GM12872 (cell line): ENCODE measurements around the gene HEPACAM.

Source experiments
- TF ChIP-seq, protein P1 (sequence below): IDR thresholded peaks from 3 replicates; pipeline ENCODE4 v1.5.1; 2011; ENCODE audit warnings: low read depth, mild to moderate bottlenecking, low read length, moderate library complexity; ENCODE audit not compliant: insufficient read depth

HEPACAM gene

DNA sequence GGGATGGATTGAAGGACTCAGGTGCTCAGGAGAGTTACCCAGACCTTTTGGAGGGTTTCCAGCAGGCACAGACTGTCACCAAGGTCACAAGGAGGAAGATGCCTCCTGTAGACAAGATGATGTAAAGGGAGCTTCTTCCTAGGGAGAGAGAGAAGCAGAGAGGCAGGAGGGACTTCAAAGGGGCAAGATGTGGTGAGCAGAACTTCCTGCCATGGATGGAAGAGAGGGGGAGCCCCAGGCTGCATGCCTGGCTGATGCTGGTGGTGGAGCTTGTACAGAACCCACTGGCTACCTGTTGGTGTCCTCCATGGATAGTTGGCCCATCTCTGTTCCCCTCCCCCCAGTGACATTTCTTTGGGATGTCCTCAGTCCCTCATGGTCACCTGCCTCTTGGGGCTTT is 12.6 kb downstream of the HEPACAM start:
- TF ChIP-seq, protein P1, sequence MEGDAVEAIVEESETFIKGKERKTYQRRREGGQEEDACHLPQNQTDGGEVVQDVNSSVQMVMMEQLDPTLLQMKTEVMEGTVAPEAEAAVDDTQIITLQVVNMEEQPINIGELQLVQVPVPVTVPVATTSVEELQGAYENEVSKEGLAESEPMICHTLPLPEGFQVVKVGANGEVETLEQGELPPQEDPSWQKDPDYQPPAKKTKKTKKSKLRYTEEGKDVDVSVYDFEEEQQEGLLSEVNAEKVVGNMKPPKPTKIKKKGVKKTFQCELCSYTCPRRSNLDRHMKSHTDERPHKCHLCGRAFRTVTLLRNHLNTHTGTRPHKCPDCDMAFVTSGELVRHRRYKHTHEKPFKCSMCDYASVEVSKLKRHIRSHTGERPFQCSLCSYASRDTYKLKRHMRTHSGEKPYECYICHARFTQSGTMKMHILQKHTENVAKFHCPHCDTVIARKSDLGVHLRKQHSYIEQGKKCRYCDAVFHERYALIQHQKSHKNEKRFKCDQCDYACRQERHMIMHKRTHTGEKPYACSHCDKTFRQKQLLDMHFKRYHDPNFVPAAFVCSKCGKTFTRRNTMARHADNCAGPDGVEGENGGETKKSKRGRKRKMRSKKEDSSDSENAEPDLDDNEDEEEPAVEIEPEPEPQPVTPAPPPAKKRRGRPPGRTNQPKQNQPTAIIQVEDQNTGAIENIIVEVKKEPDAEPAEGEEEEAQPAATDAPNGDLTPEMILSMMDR = no peak

GRCh38 chr11:124922831-124923230 is 13.0 kb downstream of the HEPACAM start:
- TF ChIP-seq, protein P1 = no peak

DNA sequence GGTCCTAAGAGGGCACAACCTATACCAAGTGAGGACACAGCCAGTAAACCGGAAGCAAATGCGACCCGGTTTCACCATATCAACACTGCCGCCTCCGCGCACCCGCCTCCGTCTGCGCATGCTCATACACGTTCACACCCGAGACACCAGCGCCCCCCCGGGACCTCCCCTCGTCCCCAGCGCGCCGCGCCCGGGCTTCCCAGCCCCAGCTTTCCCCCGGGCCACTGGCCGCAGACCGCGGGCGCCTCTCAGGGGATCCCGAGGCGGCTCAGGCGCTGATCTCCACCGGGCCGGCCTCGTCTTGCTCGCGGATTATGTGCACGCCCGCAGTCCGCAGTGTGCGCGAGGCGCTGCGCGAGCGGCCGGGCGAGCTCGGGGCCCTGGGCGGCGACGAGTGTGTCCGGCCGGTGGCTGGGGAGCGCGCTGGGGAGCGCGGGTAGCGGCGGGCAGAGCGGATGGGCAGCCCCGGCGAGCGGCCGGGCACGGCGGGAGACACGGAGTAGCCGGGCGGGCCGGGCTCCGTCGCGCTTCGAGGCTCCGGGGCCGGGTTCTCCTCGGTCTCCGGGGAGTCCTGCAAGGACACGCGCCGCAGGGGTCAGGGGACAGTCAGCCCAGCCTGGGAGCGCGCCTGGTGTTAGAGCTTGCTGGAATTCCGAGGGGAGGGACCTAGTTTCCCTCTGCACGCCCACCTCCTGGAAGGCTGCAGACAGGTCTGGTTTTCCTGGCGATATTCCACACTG is 14.8 kb downstream of the HEPACAM start:
- TF ChIP-seq, protein P1 = no peak

DNA sequence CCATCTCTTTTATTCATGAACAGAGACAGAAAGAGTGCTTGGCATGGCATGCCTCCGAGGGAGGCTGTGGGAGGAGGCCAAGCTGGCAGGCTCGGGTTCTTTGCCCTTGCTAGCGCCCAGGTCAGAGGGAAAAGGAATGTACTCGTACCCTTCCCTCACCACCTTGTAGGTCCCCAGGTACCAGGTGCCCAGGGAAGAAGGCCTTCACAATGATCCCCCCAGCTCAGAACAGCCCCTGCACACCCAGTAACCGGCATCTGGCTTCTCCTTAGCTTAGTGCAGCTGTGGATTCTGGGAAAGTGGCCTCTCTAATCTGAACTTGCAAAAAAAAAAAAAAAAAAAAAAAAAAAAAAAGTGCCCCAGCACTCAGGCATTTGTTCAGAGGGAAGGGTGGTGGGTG is 15.5 kb downstream of the HEPACAM start:
- TF ChIP-seq, protein P1 = no peak

DNA sequence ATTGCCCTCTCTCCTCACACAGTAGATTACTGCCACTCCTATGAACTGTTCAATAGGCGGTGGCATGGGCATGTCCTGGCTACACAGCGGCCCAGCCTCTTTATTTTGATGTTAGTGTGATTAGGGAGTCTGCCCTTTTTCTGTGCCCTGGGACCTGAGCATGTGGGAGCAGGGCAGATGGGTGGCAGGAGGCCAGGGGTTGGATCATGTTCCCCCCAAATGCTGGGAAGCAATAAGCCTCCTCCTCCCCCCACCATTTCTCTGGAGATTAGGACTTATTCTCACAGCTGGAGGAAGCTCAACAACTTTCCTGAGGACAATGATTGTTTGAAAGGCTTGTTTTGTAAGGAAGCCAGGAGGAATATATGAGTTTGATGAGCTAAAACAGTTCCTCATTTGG is 15.9 kb downstream of the HEPACAM start:
- TF ChIP-seq, protein P1 = no peak

DNA sequence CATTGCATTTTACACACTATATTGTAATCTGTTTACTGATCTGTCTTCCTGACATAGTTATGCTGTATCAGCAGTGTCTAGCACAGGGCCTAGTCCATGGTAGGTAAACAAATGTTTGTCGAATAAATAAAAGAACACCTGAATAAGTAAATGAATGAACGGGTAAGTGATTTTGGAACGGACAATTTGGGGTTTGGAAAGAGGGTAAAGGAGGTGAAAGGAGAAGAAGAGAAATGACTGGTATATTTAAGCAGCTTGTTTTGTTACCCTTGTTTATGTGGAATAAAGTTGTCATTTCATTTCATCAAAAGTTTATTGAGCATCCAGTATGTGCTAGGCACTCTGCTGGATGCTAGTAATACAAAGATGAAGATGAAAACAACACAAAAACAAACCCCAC is 16.9 kb downstream of the HEPACAM start, which contains the start of gene HEPN1:
HEPN1 (plus strand) TSS at position 301 of the 400 bp plus-strand sequence.
- TF ChIP-seq, protein P1 = no peak

DNA sequence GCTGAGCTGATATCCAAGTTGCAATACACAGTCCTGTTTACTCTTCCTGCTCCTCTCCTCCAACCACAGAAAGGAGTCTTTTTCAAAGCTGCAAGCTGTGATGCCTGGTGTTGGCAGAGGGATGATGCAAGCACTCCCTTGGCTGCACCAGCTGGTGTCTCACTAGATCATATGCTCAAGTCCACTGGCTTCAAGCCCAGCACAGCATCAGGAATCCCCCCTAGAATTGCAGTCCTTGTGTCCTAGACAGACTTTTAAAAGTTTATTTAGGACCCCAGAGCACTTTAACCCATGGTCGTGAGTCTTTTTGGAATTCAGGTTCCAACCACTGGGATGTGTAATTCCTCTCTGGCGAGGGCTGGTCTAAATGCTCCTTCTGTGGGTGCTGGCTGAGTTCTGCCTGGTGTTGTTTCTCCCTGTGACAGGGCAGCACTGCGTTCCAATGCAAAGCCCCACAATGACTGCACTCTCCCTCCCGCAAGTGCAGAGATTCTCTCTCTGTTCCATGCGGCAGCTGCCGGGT is 18.7 kb downstream of the HEPACAM start:
- TF ChIP-seq, protein P1 = no peak

DNA sequence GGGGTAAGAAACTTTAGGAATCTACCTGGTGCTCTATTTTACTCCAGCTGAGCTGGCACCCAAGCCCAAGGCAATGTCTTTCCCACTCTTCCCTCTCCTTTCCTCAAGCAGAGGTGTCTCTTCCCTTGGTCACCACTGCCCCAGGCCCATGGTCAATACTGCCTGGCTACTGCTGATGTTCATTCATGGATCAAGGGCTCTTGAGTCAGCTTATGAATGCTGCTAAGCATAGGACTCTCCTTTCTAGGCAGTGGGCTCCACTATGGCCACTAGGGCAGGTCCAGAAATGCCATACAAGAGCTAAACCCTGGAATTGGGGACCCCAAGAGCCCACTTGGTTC is 19.5 kb downstream of the HEPACAM start:
- TF ChIP-seq, protein P1 = no peak
